ENCODE data around the gene EDN1.
A peak's percentile ranks its signal among the peaks of the same experiment; 100 is the strongest.

Gene EDN1

GRCh38 chr6:12270551-12271230 lies 19.5 kb upstream of the EDN1 start:
- no peak for DNase-seq (ENCODE audit: low spot score)

GRCh38 chr6:12271594-12271993 lies 18.6 kb upstream of the EDN1 start:
- DNase-seq (ENCODE audit: low spot score) = no peak

GRCh38 chr6:12271997-12272396 lies 18.2 kb upstream of the EDN1 start:
- no peak for DNase-seq (ENCODE audit: low spot score)

GRCh38 chr6:12275107-12275506 lies 15.1 kb upstream of the EDN1 start:
- DNase-seq (ENCODE audit: low spot score) = no peak

GRCh38 chr6:12276930-12277315 lies 13.2 kb upstream of the EDN1 start:
- DNase-seq (ENCODE audit: low spot score) = no peak

- DNase-seq (ENCODE audit: low spot score) = no peak
These were observed 12.8 kb upstream of the EDN1 start for GRCh38 chr6:12277386-12277785.

GRCh38 chr6:12278915-12279314 lies 11.2 kb upstream of the EDN1 start:
- DNase-seq (ENCODE audit: low spot score) = no peak

GRCh38 chr6:12279322-12280091 lies 10.7 kb upstream of the EDN1 start:
- DNase-seq (ENCODE audit: low spot score) = no peak

GRCh38 chr6:12280458-12280857 lies 9.7 kb upstream of the EDN1 start:
- DNase-seq (ENCODE audit: low spot score) = no peak

GRCh38 chr6:12280902-12281301 lies 9.3 kb upstream of the EDN1 start:
- DNase-seq (ENCODE audit: low spot score) = no peak

GRCh38 chr6:12283904-12284303 lies 6.3 kb upstream of the EDN1 start:
- DNase-seq (ENCODE audit: low spot score) = no peak

- DNase-seq (ENCODE audit: low spot score) = no peak
These were observed 3.6 kb upstream of the EDN1 start for GRCh38 chr6:12286373-12287110.

- DNase-seq (ENCODE audit: low spot score) = no peak
These were observed 1.9 kb upstream of the EDN1 start for GRCh38 chr6:12288211-12288618.

GRCh38 chr6:12288914-12289313 lies 1.2 kb upstream of the EDN1 start:
- DNase-seq (ENCODE audit: low spot score) = no peak

GRCh38 chr6:12289365-12289919 lies 719 bp upstream of the EDN1 start:
- DNase-seq (ENCODE audit: low spot score) = peak; percentile 45

GRCh38 chr6:12291071-12291838 lies 1.1 kb downstream of the EDN1 start:
- DNase-seq (ENCODE audit: low spot score) = no peak

GRCh38 chr6:12291839-12292604 lies 1.9 kb downstream of the EDN1 start:
- DNase-seq (ENCODE audit: low spot score) = no peak

- no peak for DNase-seq (ENCODE audit: low spot score)
These were observed 3.2 kb downstream of the EDN1 start for GRCh38 chr6:12293235-12293930.

GRCh38 chr6:12293931-12294807 lies 4.0 kb downstream of the EDN1 start:
- DNase-seq (ENCODE audit: low spot score) = no peak

Measured in CD4-positive, alpha-beta T cell treated with Interleukin-2 at 100 ng/mL for 4 hours (primary cell).